MCF 10A (cell line): ENCODE measurements around the gene TNFSF12. TPM values are rescaled to one million over a fixed set of nuclear protein-coding genes. Genes with fewer than 3 reads are reported as not detected.

Experiments
- BruUV-seq: library from RNA; stranded (reverse); fragments of 400-500 nt; replicated peaks from 2 replicates; lab custom pipeline; 2021; lab: Mats Ljungman, UMichigan
- CTCF ChIA-PET: fragments of 300-600 bp; sonication (Branson Sonifier 250); formaldehyde crosslinking; extraction: SDS; loops from one replicate; lab custom pipeline; 2021; ENCODE audit warnings: antibody characterized with exemption, inconsistent platforms; lab: Yijun Ruan, JAX
- POLR2A ChIA-PET: fragments of 300-600, 350-650 bp; sonication (Branson Sonifier 250); formaldehyde crosslinking; extraction: SDS; loops from one replicate; lab custom pipeline; 2020; ENCODE audit warnings: antibody characterized with exemption, inconsistent platforms; lab: Yijun Ruan, JAX
- DNase-seq: peaks from one replicate; pipeline ENCODE4 v3.0.0-alpha.2; 2018; ENCODE audit not compliant: unreplicated experiment
- H3K27ac Mint-ChIP-seq: one replicate; pipeline ENCODE4 v1.8.0; 2022; ENCODE audit warnings: mild to moderate bottlenecking, low read depth, mixed read lengths; ENCODE audit not compliant: unreplicated experiment
- H3K27me3 Mint-ChIP-seq: one replicate; pipeline ENCODE4 v1.8.0; 2022; ENCODE audit warnings: mixed read lengths; ENCODE audit not compliant: insufficient read depth, unreplicated experiment
- H3K36me3 Mint-ChIP-seq: one replicate; pipeline ENCODE4 v1.8.0; 2022; ENCODE audit warnings: mild to moderate bottlenecking, moderate library complexity, mixed read lengths; ENCODE audit not compliant: insufficient read depth, unreplicated experiment
- H3K4me1 Mint-ChIP-seq: one replicate; pipeline ENCODE4 v1.8.0; 2022; ENCODE audit warnings: mixed read lengths; ENCODE audit not compliant: insufficient read depth, unreplicated experiment
- H3K4me3 Mint-ChIP-seq: one replicate; pipeline ENCODE4 v1.8.0; 2022; ENCODE audit warnings: mild to moderate bottlenecking, moderate library complexity, mixed read lengths; ENCODE audit not compliant: unreplicated experiment
- H3K9me3 Mint-ChIP-seq: one replicate; pipeline ENCODE4 v1.8.0; 2022; ENCODE audit warnings: mixed read lengths; ENCODE audit not compliant: unreplicated experiment
- intact Hi-C: fragments of 100-400 bp; cut with micrococcal nuclease; formaldehyde crosslinking; loops from 2 replicates; pipeline ENCODE4 v1.14.1; 2022
- total RNA-seq: library from RNA; stranded (reverse); gene quantifications from 2 replicates; pipeline ENCODE4 v1.2.3, GENCODE V29; 2022
- TF ChIP-seq, protein P1 (sequence below): fragments of 200-600 bp; IDR thresholded peaks from one replicate; pipeline ENCODE4 v1.8.0; 2022; ENCODE audit warnings: antibody characterized with exemption, mild to moderate bottlenecking; ENCODE audit not compliant: unreplicated experiment

The TNFSF12 gene
- total RNA-seq, 1 experiment from 2014 or later = 3.9 TPM

DNA sequence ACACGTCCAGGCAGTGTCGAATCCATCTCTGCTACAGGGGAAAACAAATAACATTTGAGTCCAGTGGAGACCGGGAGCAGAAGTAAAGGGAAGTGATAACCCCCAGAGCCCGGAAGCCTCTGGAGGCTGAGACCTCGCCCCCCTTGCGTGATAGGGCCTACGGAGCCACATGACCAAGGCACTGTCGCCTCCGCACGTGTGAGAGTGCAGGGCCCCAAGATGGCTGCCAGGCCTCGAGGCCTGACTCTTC, 23.4 kb downstream of the TNFSF12 start:
- no TSS peak for BruUV-seq
- CTCF ChIA-PET = interaction anchor here (0.5 to 0.8 kb wide), 3 partner anchors 14 to 57 kb away, joined by 3 to 6 read pairs (median 3); partner anchors contain the start of gene TNFSF13
- DNase-seq = no peak
- Mint-ChIP-seq H3K4me3 (peak overlapping the region; percentile 90), H3K27me3 (no peaks in the 10 kb centered on the region), H3K36me3 (peaks cover 87% of the 10 kb centered on the region), H3K9me3 (no peaks in the 10 kb centered on the region), H3K4me1 (peaks cover 10% of the 10 kb centered on the region), H3K27ac (peak overlapping the region; percentile 99)
- POLR2A ChIA-PET = interaction anchor here (0.6 to 13.7 kb wide), 9 partner anchors 12 to 580 kb away, joined by 3 to 294 read pairs (median 4); partner anchors contain the start of genes MPDU1, PER1, POLR2A and SENP3
- TF ChIP-seq, protein P1, sequence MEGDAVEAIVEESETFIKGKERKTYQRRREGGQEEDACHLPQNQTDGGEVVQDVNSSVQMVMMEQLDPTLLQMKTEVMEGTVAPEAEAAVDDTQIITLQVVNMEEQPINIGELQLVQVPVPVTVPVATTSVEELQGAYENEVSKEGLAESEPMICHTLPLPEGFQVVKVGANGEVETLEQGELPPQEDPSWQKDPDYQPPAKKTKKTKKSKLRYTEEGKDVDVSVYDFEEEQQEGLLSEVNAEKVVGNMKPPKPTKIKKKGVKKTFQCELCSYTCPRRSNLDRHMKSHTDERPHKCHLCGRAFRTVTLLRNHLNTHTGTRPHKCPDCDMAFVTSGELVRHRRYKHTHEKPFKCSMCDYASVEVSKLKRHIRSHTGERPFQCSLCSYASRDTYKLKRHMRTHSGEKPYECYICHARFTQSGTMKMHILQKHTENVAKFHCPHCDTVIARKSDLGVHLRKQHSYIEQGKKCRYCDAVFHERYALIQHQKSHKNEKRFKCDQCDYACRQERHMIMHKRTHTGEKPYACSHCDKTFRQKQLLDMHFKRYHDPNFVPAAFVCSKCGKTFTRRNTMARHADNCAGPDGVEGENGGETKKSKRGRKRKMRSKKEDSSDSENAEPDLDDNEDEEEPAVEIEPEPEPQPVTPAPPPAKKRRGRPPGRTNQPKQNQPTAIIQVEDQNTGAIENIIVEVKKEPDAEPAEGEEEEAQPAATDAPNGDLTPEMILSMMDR = no peak
- intact Hi-C loops = loop anchor here (1.0 to 5.0 kb wide), 2 partner anchors 15 to 115 kb away; partner anchors contain the start of genes TP53 and WRAP53

DNA sequence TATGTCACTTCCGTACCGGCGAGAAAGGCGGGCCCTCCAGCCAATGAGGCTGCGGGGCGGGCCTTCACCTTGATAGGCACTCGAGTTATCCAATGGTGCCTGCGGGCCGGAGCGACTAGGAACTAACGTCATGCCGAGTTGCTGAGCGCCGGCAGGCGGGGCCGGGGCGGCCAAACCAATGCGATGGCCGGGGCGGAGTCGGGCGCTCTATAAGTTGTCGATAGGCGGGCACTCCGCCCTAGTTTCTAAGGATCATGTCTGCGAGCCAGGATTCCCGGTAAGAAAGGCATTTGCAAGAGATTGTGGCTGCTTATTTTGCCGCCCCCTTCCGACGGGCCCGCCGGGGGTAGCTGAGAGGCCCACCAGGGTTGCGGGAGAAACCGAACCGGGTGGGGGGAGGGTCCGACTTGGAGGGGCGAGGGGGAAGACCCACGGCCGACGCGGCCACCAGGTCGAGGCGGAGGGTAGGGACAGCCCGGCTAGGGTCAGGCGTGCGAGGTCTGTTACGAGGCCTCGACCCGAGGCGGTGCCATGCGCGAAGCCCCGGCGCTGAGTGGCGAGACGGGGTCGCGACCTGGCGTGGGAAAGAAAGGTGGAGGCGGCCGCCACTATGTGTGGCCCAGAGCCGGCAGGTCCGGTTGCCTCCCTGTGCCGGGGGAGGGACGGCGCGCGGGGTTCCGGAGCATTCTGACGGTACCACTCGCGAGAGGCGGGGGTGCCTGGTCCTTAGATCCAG, 23.9 kb downstream of the TNFSF12 start:
- H3K4me1 Mint-ChIP-seq = peaks cover 11% of the 10 kb centered on the region
- intact Hi-C loops = loop anchor here (1.0 to 5.0 kb wide), 2 partner anchors 15 to 115 kb away; partner anchors contain the start of genes TP53 and WRAP53

DNA sequence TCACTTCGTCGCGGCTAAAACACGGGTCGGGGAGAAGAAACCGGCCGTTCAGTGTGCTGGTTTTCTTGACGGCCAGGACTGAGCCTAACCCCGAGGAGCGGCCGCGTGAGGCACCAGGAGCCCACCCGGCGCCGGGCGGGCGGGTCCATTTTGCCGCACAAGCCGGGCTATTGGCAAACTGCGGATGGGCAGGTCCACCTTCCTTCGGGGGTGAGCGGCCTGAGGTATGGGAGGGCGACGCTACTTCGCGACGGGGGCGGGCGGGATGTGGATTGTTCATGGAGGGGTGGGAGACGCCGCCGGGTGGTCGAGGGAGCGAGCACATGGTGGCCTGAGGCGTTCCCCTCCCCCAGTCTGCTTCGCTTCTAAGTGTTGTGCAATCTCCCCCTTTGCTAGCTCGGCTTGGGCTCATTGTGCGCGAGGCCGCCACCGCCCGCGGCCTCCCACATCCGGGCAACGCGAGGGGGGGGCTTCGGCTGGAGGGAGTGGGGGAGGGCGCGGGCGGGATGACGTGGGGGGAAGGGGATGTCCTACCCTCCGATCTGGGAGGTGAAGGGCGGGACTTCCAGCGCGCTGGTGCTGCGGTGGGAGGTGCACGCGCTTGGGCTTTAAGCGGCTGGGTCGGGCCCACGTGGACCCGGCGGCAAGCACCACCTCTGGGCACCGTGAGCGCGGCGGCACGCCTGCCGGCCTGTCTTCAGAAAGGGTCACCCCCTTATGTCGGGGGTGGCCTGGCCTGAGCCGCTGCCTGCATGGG, 24.6 kb downstream of the TNFSF12 start:
- ChIA-PET POLR2A (interaction anchor here (0.6 to 13.7 kb wide), 19 partner anchors 13 to 651 kb away, joined by 3 to 294 read pairs (median 4); partner anchors contain the start of genes CTDNEP1, FXR2, GPS2 and MPDU1), CTCF (interaction anchor here (0.6 to 4.1 kb wide), 7 partner anchors 11 to 137 kb away, joined by 3 to 20 read pairs (median 7); partner anchors contain the start of genes MPDU1, SOX15 and TP53)
- Mint-ChIP-seq H3K27me3 (no peaks in the 10 kb centered on the region), H3K4me3 (peak overlapping the region; percentile 90), H3K9me3 (no peaks in the 10 kb centered on the region), H3K36me3 (peaks cover 89% of the 10 kb centered on the region), H3K4me1 (peaks cover 15% of the 10 kb centered on the region), H3K27ac (peak overlapping the region; percentile 99)
- DNase-seq = peak; percentile 84
- intact Hi-C loops = loop anchor here (5.0 kb wide), 1 partner anchor 114 kb away; the partner anchor contains the start of genes TP53 and WRAP53
- BruUV-seq = no TSS peak
- TF ChIP-seq, protein P1 = no peak

More for the DNA sequence above, 23.9 kb downstream of the TNFSF12 start:
- Mint-ChIP-seq H3K9me3 (no peaks in the 10 kb centered on the region), H3K27me3 (no peaks in the 10 kb centered on the region), H3K36me3 (peaks cover 87% of the 10 kb centered on the region), H3K4me3 (peak overlapping the region; percentile 90), H3K27ac (peak overlapping the region; percentile 99)
- DNase-seq = peak; percentile 99
- TSS peak; percentile 15 for BruUV-seq
- CTCF ChIA-PET = interaction anchor here (4.1 kb wide), 1 partner anchor 12 kb away, joined by 20 read pairs; the partner anchor contains the start of gene MPDU1
- POLR2A ChIA-PET = interaction anchor here (0.6 to 13.7 kb wide), 18 partner anchors 12 to 579 kb away, joined by 3 to 294 read pairs (median 3); partner anchors contain the start of genes CTDNEP1, FXR2, GPS2 and MPDU1
- TF ChIP-seq, protein P1 = no peak
